IPS-15b (cell line): ENCODE measurements around the gene XYLB.

Experiments used
- H3K27me3 ChIP-seq: one replicate; pipeline ENCODE4 v1.6.1; 2013; ENCODE audit warnings: low read length; ENCODE audit not compliant: control insufficient read depth, insufficient read depth
- H3K36me3 ChIP-seq: one replicate; pipeline ENCODE4 v1.6.1; 2013; ENCODE audit warnings: low read length; ENCODE audit not compliant: control insufficient read depth, insufficient read depth
- H3K4me1 ChIP-seq: one replicate; pipeline ENCODE4 v1.6.1; 2013; ENCODE audit warnings: mild to moderate bottlenecking, low read length; ENCODE audit not compliant: control insufficient read depth, insufficient read depth
- H3K4me3 ChIP-seq: one replicate; pipeline ENCODE4 v1.5.1; 2013; ENCODE audit warnings: low read depth, low read length
- H3K9ac ChIP-seq: one replicate; pipeline ENCODE4 v1.6.1; 2013; ENCODE audit warnings: low read depth, mild to moderate bottlenecking, low read length
- H3K9me3 ChIP-seq: one replicate; pipeline ENCODE4 v1.6.1; 2013; ENCODE audit warnings: mild to moderate bottlenecking, low read length; ENCODE audit not compliant: control insufficient read depth, insufficient read depth

XYLB gene

DNA sequence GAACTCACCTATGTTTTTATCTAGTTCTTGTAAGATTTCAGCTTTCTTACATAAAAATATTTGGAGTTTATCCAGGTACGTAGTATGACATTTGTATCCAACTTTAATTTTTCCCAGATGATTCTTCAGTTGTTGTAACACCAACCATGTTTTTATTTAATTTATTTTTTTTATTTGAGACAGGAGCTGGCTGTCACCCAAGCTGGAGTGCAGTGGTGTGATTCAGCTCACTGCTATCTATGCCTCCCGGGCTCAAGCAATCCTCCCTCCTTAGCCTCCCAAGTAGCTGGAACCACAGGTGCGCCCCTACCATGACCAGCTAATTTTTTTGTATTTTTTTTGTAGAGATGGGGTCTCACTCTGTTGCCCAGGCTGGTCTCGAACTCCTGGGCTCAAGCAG is 6.6 kb downstream of the XYLB start:
- no peak overlapping the region for H3K4me3 ChIP-seq
- H3K27me3 ChIP-seq, result peaks cover under 1% of the 10 kb centered on the region
- H3K4me1 ChIP-seq, result no peaks in the 10 kb centered on the region
- peaks cover 4% of the 10 kb centered on the region for H3K36me3 ChIP-seq
- no peaks in the 10 kb centered on the region for H3K9me3 ChIP-seq
- no peak overlapping the region for H3K9ac ChIP-seq

DNA sequence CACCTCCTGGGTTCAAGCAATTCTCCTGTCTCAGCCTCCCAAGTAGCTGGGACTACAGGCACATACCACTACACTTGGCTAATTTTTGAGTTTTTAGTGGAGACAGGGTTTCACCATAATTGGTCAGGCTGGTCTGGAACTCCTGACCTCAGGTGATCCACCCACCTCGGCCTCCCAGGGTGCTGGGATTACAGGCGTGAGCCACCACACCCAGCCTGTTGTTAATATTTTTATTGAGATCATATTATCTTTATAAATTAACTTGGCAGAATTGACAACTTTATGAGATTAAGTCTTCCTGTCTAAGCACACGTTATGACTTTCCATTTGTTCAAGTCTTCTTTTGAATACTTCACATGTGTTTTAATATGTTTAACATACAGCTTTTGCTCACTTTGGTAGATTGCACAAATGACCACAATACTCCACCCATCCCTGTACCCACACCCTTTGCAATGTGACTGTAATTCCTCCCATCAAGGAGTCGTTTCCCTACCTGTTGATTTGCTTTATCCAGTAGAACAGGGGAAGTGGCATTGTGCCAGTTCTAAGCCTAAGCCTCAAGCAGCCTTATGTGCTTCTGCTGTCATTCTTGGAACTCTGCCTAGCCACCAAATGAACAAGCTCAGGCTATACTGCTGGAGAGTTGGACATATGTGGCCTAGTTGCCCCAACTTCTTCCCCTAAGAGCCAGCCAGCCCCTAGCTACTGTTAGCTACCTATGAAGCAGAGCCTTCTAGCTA is 8.2 kb downstream of the XYLB start:
- H3K9me3 ChIP-seq, result no peaks in the 10 kb centered on the region
- no peaks in the 10 kb centered on the region for H3K27me3 ChIP-seq
- no peaks in the 10 kb centered on the region for H3K4me1 ChIP-seq
- no peak overlapping the region for H3K4me3 ChIP-seq
- H3K9ac ChIP-seq, result no peak overlapping the region
- H3K36me3 ChIP-seq, result peaks cover 2% of the 10 kb centered on the region

DNA sequence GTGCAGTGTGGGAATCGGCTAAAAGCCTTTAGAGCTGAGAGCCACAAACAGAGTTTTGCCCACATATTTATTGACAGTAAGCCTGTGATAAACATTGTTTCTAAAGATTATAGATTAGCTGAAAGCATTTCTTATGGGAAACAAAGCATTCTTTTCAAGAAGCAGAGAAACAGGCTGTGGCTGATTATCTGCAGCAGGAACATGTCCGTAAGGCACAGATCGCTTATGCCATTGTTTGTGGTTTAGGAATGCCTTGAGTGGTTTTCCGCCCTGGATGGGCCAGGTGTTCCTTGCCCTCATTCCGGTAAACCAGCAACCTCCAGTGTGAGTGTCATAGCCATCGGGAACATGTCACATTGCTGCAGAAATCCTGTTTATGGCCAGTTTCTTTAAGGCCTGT is 12.5 kb downstream of the XYLB start:
- peaks cover 2% of the 10 kb centered on the region for H3K36me3 ChIP-seq
- no peaks in the 10 kb centered on the region for H3K4me1 ChIP-seq
- H3K27me3 ChIP-seq, result no peaks in the 10 kb centered on the region
- H3K4me3 ChIP-seq, result no peak overlapping the region
- no peaks in the 10 kb centered on the region for H3K9me3 ChIP-seq
- H3K9ac ChIP-seq, result no peak overlapping the region

DNA sequence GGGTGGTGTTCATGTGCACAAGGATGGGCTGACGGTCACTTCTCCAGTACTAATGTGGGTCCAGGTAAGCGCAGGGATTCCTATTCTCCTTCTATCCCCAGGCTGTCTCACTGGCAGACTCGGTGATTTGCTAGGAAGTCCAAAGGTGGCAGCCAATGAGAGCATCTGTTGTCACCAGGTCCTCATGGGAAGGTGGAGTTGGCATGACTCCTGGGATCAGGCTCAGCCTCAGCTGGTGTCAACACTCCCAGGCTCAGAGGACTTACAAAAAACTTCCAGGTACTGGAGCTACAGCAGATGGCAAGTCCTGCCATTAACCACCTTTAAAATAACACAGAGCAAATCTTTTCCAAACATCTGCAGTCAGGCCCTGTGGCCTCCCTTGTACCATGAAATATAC is 13.8 kb downstream of the XYLB start:
- H3K9me3 ChIP-seq, result no peaks in the 10 kb centered on the region

DNA sequence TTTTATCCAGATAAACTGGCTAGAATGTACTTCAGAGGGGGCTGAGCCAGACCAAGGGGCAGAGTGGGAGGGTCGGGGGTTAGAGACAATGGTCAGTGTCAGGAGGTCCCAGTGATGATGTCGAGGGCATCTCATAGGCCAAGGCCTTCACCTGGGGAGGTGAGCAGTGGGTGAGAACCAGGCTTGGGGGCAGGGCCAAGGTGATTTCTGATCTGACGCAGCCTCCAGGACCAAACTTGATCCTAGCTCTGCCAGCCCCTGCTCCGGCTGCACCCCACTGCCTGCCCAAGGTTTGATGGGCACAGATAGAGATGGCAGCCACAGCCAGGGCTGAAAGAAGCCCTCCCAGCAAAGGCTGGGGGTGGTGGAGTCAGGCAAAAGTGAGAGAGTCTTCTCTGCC is 14.9 kb downstream of the XYLB start:
- Histone ChIP-seq H3K9me3 (no peaks in the 10 kb centered on the region), H3K9ac (no peak overlapping the region), H3K4me1 (no peaks in the 10 kb centered on the region), H3K4me3 (no peak overlapping the region), H3K36me3 (peaks cover 9% of the 10 kb centered on the region), H3K27me3 (no peaks in the 10 kb centered on the region)

More for the DNA sequence above, 13.8 kb downstream of the XYLB start:
- Histone ChIP-seq H3K9ac (no peak overlapping the region), H3K36me3 (peaks cover 6% of the 10 kb centered on the region), H3K4me3 (no peak overlapping the region), H3K4me1 (no peaks in the 10 kb centered on the region), H3K27me3 (no peaks in the 10 kb centered on the region)

DNA sequence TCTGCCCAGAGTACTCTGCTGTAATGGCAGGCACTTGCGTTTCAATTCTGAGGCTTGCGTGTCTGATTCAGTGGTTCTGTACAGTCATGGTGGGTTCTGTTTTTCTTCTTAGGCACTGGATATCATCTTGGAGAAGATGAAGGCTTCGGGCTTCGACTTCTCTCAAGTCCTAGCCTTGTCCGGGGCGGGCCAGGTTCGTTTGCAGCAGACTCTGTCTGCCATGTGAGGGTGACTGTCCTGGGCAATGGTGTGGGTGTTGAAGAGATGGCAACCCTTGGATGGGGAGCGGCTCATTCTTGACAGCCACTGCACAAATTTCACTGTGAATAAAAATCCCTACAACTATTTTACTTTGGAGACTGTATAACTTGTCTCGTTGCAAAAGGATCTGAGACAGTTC is 16.2 kb downstream of the XYLB start:
- Histone ChIP-seq H3K36me3 (peaks cover 9% of the 10 kb centered on the region), H3K27me3 (no peaks in the 10 kb centered on the region), H3K9me3 (no peaks in the 10 kb centered on the region), H3K4me1 (no peaks in the 10 kb centered on the region), H3K9ac (no peak overlapping the region), H3K4me3 (no peak overlapping the region)

DNA sequence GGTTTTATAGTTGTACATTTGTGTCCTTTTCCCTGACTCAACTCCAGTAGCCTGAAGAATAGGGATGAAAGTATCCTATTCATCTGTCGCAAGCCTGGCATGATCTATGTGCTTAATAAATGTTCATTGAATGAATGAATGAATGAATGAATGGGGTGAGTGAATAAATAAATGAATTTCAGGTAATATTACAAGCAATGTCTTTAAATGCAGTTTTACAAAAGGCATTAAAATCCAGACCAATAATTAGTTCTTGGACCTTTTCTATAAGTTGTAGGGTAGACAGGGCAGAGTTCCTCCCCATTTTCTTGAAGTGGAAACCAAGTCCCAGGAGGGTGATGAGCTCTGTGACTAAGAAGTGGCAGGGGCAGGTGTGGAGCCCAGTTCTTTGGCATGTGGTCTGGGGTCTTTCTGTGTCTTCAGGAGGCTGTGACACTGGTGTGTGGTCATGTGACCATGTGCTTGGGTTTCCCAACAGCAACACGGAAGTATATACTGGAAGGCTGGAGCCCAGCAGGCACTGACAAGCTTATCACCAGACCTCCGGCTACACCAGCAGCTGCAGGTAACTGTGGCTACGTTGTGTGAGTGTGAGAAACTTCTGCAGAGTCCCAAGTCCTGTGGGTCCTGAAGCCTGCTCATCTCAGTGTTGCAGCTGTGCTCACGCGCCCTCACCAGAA is 18.3 kb downstream of the XYLB start:
- no peaks in the 10 kb centered on the region for H3K27me3 ChIP-seq
- H3K9me3 ChIP-seq, result no peaks in the 10 kb centered on the region
- no peak overlapping the region for H3K9ac ChIP-seq
- H3K4me1 ChIP-seq, result no peaks in the 10 kb centered on the region
- peaks cover 14% of the 10 kb centered on the region for H3K36me3 ChIP-seq
- H3K4me3 ChIP-seq, result no peak overlapping the region

DNA sequence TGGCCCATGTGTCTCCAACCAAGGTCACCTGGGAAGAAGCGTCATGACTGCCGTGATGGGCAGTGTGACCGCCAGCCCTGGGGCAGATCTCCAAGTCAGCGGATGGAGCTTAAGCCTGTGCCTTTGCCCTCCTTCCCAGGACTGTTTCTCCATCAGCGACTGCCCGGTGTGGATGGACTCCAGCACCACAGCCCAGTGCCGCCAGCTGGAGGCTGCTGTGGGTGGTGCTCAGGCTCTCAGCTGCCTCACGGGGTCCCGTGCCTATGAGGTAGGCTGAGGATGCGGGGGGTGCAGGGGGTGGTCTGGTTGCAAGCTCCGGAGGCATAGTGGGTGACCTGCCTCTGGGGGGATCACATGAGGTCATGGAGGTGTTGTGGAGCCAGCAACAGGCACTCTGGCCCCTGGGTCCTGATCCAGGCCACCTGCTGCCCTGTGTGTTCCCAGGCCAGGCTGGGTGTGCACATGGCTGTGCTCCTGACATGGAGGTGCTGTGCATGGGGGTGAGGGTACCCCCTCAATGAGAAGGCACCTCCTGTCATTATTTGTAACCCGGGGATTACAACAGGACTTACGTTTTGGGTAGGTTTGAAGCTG is 19.0 kb downstream of the XYLB start:
- Histone ChIP-seq H3K27me3 (no peaks in the 10 kb centered on the region), H3K4me1 (no peaks in the 10 kb centered on the region), H3K4me3 (no peak overlapping the region), H3K9me3 (no peaks in the 10 kb centered on the region), H3K36me3 (peaks cover 14% of the 10 kb centered on the region), H3K9ac (no peak overlapping the region)

DNA sequence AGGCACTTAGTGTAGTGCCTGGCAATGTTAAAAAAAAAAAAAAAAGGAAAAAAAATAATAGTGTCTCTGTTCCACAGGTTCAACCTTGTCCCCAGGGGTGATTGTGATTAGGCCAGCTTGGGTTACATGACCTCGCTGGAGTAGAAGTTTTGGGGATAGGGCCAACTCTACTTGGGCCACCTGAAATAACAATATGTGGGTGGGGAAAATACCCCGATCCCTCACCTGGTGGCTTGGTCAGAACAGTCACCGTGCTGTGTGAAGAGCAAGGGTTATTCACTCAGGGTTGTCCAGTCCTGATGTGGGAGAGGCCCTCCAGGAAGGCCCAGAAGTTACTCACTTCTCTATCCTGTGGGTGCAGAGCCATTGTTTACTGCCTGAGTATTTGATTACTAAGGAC is 19.5 kb downstream of the XYLB start:
- Histone ChIP-seq H3K36me3 (peaks cover 14% of the 10 kb centered on the region), H3K9ac (no peak overlapping the region), H3K9me3 (no peaks in the 10 kb centered on the region)

DNA sequence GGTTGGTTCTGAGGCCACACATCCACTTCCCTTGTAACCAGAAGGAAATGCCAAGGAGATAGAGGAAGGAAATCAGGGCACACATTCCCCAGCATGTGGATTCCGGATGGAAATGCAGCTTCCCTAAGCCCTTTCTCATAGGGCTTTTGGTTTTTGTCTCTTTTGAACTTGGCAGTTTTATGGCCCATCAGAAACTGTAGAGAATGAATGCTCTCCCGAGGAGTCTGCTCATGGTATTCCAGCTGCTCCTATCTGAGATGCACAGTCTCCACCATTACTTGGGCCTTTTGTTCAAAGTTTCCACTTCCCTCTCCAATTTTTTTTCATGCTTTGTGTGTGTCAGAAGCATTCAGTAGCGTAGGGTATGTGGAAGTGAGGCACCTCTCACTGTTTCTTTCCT is 21.2 kb downstream of the XYLB start:
- Histone ChIP-seq H3K4me1 (no peaks in the 10 kb centered on the region), H3K36me3 (peaks cover 16% of the 10 kb centered on the region)

More for the DNA sequence above, 19.5 kb downstream of the XYLB start:
- no peaks in the 10 kb centered on the region for H3K4me1 ChIP-seq
- no peaks in the 10 kb centered on the region for H3K27me3 ChIP-seq
- H3K4me3 ChIP-seq, result no peak overlapping the region

DNA sequence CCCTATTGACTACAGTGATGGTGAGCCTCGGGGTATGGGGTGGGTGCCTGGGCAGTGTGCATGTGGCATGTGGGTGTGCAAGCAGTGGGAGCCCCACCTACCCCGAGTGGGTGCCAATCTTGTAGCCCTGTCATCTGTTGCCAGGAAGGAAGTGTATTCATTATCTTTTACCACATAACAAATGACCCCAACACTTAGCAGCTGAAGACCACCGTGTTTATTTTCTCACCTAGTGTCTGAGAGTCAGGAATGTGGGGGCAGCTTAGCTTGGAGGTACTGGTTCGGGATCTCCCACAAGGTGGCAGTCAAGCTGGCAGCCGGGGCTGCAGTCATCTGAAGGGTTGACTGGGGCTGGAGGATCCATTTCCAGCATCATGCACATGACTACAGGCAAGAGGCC is 21.7 kb downstream of the XYLB start:
- no peaks in the 10 kb centered on the region for H3K27me3 ChIP-seq
- H3K4me1 ChIP-seq, result no peaks in the 10 kb centered on the region
- H3K4me3 ChIP-seq, result no peak overlapping the region
- no peak overlapping the region for H3K9ac ChIP-seq
- peaks cover 16% of the 10 kb centered on the region for H3K36me3 ChIP-seq
- H3K9me3 ChIP-seq, result no peaks in the 10 kb centered on the region

More for the DNA sequence above, 21.2 kb downstream of the XYLB start:
- Histone ChIP-seq H3K27me3 (no peaks in the 10 kb centered on the region), H3K9me3 (no peaks in the 10 kb centered on the region), H3K4me3 (no peak overlapping the region), H3K9ac (no peak overlapping the region)

DNA sequence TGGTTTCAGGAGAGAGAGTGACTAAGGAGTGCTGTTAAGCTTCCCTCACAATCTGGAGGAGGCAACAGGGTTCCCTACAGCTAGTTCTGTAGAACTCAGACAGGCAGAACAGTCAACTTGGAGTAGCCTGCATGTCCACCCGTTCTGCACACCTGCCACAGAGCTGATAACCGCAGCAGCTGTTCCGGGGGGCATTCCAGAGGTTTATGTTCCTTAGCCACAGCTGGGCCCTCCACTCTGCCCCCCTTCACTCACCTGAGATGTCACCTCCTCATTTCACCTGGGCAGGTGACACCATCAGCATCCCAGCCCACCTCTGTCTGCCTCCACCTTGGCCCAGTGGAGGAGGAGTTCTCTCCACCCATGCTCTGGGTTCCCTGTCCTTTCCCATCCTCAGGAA is 22.6 kb downstream of the XYLB start:
- Histone ChIP-seq H3K4me1 (no peaks in the 10 kb centered on the region), H3K9ac (no peak overlapping the region), H3K4me3 (no peak overlapping the region), H3K27me3 (no peaks in the 10 kb centered on the region), H3K36me3 (peaks cover 14% of the 10 kb centered on the region), H3K9me3 (no peaks in the 10 kb centered on the region)
